NCI-H510A treated with DMSO at 0.1 percent for 48 hours (cell line): ENCODE data around the gene UTP14A.

Source experiments
- DNase-seq: peaks from one replicate; lab custom pipeline; 2025; lab: John Stamatoyannopoulos, UW

The UTP14A gene

GRCh38 chrX:129945131-129945530, 39.2 kb downstream of the UTP14A start:
- DNase-seq = no peak

- DNase-seq = no peak
Measured at GRCh38 chrX:129953334-129953648, 47.3 kb downstream of the UTP14A start.

- DNase-seq = no peak
Measured at GRCh38 chrX:129953881-129954280, 47.9 kb downstream of the UTP14A start.

- no peak for DNase-seq
Measured at GRCh38 chrX:129954804-129955203, 48.8 kb downstream of the UTP14A start.

- DNase-seq = no peak
Measured at GRCh38 chrX:129955682-129956081, 49.7 kb downstream of the UTP14A start.

GRCh38 chrX:129956145-129956544, 50.2 kb downstream of the UTP14A start:
- no peak for DNase-seq

- DNase-seq = no peak
Measured at GRCh38 chrX:129956765-129957164, 50.8 kb downstream of the UTP14A start.

GRCh38 chrX:129957241-129958082, 51.5 kb downstream of the UTP14A start:
- DNase-seq = peak; percentile 30

GRCh38 chrX:129958083-129958465, 52.1 kb downstream of the UTP14A start:
- no peak for DNase-seq

- DNase-seq = no peak
Measured at GRCh38 chrX:129958814-129959492, 53.0 kb downstream of the UTP14A start.

- peak; percentile 31 for DNase-seq
Measured at GRCh38 chrX:129959493-129959832, 53.5 kb downstream of the UTP14A start.

- DNase-seq = peak; percentile 64
Measured at GRCh38 chrX:129961180-129962083, 55.5 kb downstream of the UTP14A start.

GRCh38 chrX:129963729-129964128, 57.8 kb downstream of the UTP14A start:
- DNase-seq = no peak

- DNase-seq = no peak
Measured at GRCh38 chrX:129965166-129965565, 59.2 kb downstream of the UTP14A start.

- DNase-seq = no peak
Measured at GRCh38 chrX:129968968-129969367, 63.0 kb downstream of the UTP14A start.

GRCh38 chrX:129976441-129976840, 70.5 kb downstream of the UTP14A start:
- DNase-seq = no peak
